G401.6 (cell line): ENCODE data around the gene ASTL.
"Not testable (repeated sequence)": the region's sequence is repeated elsewhere in the genome, so short reads cannot be mapped to it uniquely, and the experiment has no call there.

Experiments
- FAIRE-seq: peaks from 2 replicates; lab custom pipeline; 2012; peaks lifted over from hg19 to GRCh38; lab: Jason Lieb, UNC

Gene ASTL

GRCh38 chr2:96146153-96146880, 8.0 kb upstream of the ASTL start:
- FAIRE-seq = no peak

GRCh38 chr2:96145848-96146152, 7.5 kb upstream of the ASTL start:
- no peak for FAIRE-seq

- no peak for FAIRE-seq
Measured at GRCh38 chr2:96145036-96145847, 6.9 kb upstream of the ASTL start, which contains the start of gene DUSP2. TSS of gene DUSP2 (minus strand) at chr2:96145440. CDS start at chr2:96145354, 86 bp downstream.

- FAIRE-seq = no peak
Measured at GRCh38 chr2:96144481-96145035, 6.3 kb upstream of the ASTL start.

- no peak for FAIRE-seq
Measured at GRCh38 chr2:96143848-96144480, 5.7 kb upstream of the ASTL start.

GRCh38 chr2:96143231-96143847, 5.0 kb upstream of the ASTL start:
- FAIRE-seq = no peak

GRCh38 chr2:96142217-96143113, 4.2 kb upstream of the ASTL start:
- no peak for FAIRE-seq

- not testable (repeated sequence) for FAIRE-seq
Measured at GRCh38 chr2:96141624-96141967, 3.3 kb upstream of the ASTL start.

- no peak for FAIRE-seq
Measured at GRCh38 chr2:96140941-96141623, 2.8 kb upstream of the ASTL start.

- no peak for FAIRE-seq
Measured at GRCh38 chr2:96139181-96139758, 968 bp upstream of the ASTL start.

- no peak for FAIRE-seq
Measured at GRCh38 chr2:96137321-96138178, 752 bp downstream of the ASTL start.

GRCh38 chr2:96136129-96136720, 2.1 kb downstream of the ASTL start:
- no peak for FAIRE-seq

- FAIRE-seq = no peak
Measured at GRCh38 chr2:96135621-96136020, 2.7 kb downstream of the ASTL start.

GRCh38 chr2:96135171-96135570, 3.1 kb downstream of the ASTL start:
- no peak for FAIRE-seq

- FAIRE-seq = no peak
Measured at GRCh38 chr2:96134421-96134820, 3.9 kb downstream of the ASTL start.

- FAIRE-seq = no peak
Measured at GRCh38 chr2:96131813-96132745, 6.2 kb downstream of the ASTL start.

- no peak for FAIRE-seq
Measured at GRCh38 chr2:96131152-96131812, 7.0 kb downstream of the ASTL start.

- FAIRE-seq = no peak
Measured at GRCh38 chr2:96130483-96130882, 7.8 kb downstream of the ASTL start.
